HCT116 (cell line): ENCODE data around the gene DERL2. TPM values are rescaled to one million over a fixed set of nuclear protein-coding genes. Genes with fewer than 3 reads are reported as not detected.

ENCODE experiments used
- total RNA-seq: library from RNA; stranded (reverse); gene quantifications from one replicate; pipeline ENCODE4 v1.2.1, GENCODE V29; 2021; ENCODE audit not compliant: unreplicated experiment

The DERL2 gene
- total RNA-seq, 1 experiment from 2014 or later = 45.6 TPM

Other genes starting within 250 kb of the DERL2 start
- gene RABEP1, start 203.9 kb downstream of the DERL2 start, total RNA-seq = 38.5 TPM
- gene NUP88, start 66.5 kb downstream of the DERL2 start, total RNA-seq = 93.2 TPM
- 67.9 TPM for gene RPAIN, start 66.0 kb downstream of the DERL2 start, total RNA-seq
- gene C1QBP, start 47.0 kb downstream of the DERL2 start, total RNA-seq = 524 TPM
- gene DHX33, start 17.2 kb downstream of the DERL2 start, total RNA-seq = 36.4 TPM
- gene MIS12, start 388 bp upstream of the DERL2 start, total RNA-seq = 14.7 TPM
- 7.2 TPM for gene NLRP1, start 98.3 kb upstream of the DERL2 start, total RNA-seq